HL-60 (cell line): ENCODE measurements around the gene SMTNL2.

Source experiments
- DNase-seq, 2 experiments: peaks; one replicate each; pipeline ENCODE4 v3.0.0-alpha.2; 2010 to 2020; ENCODE audit warnings: low read depth in 1 of 2, low spot score in 1 of 2
- H3K27ac ChIP-seq: fragments of 250-450 bp; sonication (Bioruptor Pico); replicated peaks from 2 replicates; pipeline ENCODE4 v1.5.1; 2020; ENCODE audit warnings: mild to moderate bottlenecking, moderate library complexity
- H3K27me3 ChIP-seq: fragments of 250-450 bp; sonication (Bioruptor Pico); 2 replicates; pipeline ENCODE4 v1.5.1; 2021; ENCODE audit warnings: mild to moderate bottlenecking, moderate library complexity; ENCODE audit not compliant: insufficient read depth, poor library complexity, severe bottlenecking
- H3K4me3 ChIP-seq: replicated peaks from 2 replicates; pipeline ENCODE4 v1.5.1; 2011; ENCODE audit warnings: mild to moderate bottlenecking, control low read depth, low read length; ENCODE audit not compliant: insufficient read depth
- CTCF ChIP-seq: IDR thresholded peaks from one replicate; pipeline ENCODE4 v1.5.1; 2011; ENCODE audit warnings: low read length, control low read depth, inconsistent platforms; ENCODE audit not compliant: insufficient read depth
- GABPA ChIP-seq: IDR thresholded peaks from 2 replicates; pipeline ENCODE4 v1.6.1; 2012; ENCODE audit warnings: low read depth
- POLR2AphosphoS5 ChIP-seq: IDR thresholded peaks from 2 replicates; pipeline ENCODE4 v1.6.1; 2012; ENCODE audit warnings: low read depth
- REST ChIP-seq: IDR thresholded peaks from 2 replicates; pipeline ENCODE4 v1.6.1; 2012; ENCODE audit warnings: low read depth; ENCODE audit not compliant: insufficient replicate concordance
- SPI1 ChIP-seq: IDR thresholded peaks from 2 replicates; pipeline ENCODE4 v1.6.1; 2012; ENCODE audit warnings: low read depth, mild to moderate bottlenecking, borderline replicate concordance

Gene SMTNL2

GRCh38 chr17:4583206-4583605, 1.1 kb upstream of the SMTNL2 start:
- no peak overlapping the region for H3K4me3 ChIP-seq
- peaks cover 7% of the 10 kb centered on the region for H3K27me3 ChIP-seq
- no peak for TF ChIP-seq POLR2AphosphoS5
- TF ChIP-seq GABPA = no peak
- TF ChIP-seq CTCF = no peak
- no peak for TF ChIP-seq SPI1
- no peak for TF ChIP-seq REST
- H3K27ac ChIP-seq = no peak overlapping the region
- no peak for DNase-seq

DNA sequence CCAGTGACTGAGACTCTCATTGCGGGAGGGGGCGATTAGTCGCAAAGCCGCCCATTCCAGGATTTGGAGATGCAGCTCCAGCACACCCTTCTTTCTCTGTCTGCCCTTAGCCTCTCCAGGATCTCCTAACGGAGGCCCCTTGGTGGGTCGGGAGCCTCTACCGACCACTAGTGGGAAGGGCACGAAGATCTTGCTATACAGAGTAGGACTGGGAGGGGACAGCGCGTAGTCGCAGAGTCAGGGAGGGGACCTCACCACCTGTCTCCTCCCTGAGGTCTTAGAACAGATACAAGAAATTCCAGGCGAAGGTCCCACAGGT, 588 bp upstream of the SMTNL2 start:
- Histone ChIP-seq H3K27ac (no peak overlapping the region), H3K4me3 (no peak overlapping the region), H3K27me3 (peaks cover 7% of the 10 kb centered on the region)
- DNase-seq = no peak
- TF ChIP-seq SPI1 (no peak), POLR2AphosphoS5 (no peak), GABPA (no peak)

DNA sequence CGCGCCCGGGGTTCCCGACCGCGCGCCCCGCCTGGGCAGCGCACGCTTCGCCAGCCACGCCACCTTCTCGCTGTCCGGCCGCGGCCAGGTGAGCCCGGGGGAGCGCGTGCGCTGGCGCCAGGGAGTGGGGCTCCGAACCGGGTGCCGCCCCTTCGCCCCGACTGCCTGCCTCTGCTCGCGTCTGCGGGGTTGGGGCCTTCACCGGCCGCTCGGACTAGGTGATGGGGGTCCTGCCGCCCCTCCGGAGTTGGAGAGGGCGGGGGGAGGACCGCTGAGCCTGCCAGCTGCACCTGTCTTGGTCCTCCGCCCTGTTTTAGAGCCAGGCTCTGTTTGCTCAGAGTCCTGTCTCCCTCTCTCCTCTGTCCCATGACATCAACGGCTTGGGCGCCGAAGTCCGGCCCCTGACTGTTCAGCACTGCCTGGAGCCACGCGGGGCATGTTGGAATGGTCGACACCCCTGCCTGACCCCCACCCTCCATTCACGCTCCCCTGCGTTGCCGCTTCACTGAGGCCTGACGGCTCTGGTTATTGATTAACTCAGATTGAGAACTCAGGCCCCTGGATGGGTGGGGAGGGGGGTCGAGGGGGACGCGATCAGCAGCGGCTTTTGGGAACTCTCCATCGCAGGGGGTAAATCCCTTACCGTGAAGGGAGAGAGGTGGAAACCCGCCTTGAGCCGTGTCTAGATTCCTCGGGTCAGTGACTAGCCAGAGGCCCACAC, 748 bp downstream of the SMTNL2 start:
- DNase-seq = no peak
- H3K4me3 ChIP-seq = no peak overlapping the region
- TF ChIP-seq CTCF = no peak
- TF ChIP-seq SPI1 = no peak
- TF ChIP-seq REST = no peak
- TF ChIP-seq POLR2AphosphoS5 = no peak
- no peak for TF ChIP-seq GABPA
- H3K27ac ChIP-seq = no peak overlapping the region
- peaks cover 7% of the 10 kb centered on the region for H3K27me3 ChIP-seq

DNA sequence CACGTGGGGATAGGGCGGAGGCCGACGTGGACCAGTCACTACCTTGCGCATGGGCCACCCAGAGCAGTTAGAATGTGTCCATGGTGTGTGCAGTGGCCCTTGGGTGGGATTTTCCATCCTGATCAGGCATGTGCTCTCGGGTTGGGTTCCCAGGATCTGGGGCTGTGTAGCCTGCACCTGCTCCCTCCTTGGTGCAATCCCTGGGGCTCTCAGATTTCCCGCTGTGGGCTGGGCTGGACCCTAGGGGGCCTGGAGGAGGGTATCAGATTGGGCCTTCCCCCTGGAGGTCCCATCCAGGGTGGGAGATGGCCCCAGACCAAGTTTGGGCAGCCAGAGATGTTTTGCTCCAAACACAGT, 1.3 kb downstream of the SMTNL2 start:
- Histone ChIP-seq H3K27ac (no peak overlapping the region), H3K27me3 (peaks cover 7% of the 10 kb centered on the region), H3K4me3 (no peak overlapping the region)
- TF ChIP-seq CTCF (no peak), GABPA (no peak), SPI1 (no peak), REST (no peak), POLR2AphosphoS5 (no peak)
- DNase-seq = no peak
